ENCODE results near the gene TALDO1.
A peak's percentile ranks its signal among the peaks of the same experiment; 100 is the strongest.
"Not testable (repeated sequence)": the region's sequence is repeated elsewhere in the genome, so short reads cannot be mapped to it uniquely, and the experiment has no call there.

Gene TALDO1

GRCh38 chr11:737899-738298, 9.4 kb upstream of the TALDO1 start:
- Mint-ChIP-seq H3K27me3 (ENCODE audit: low read depth) (peaks cover 16% of the 10 kb centered on the region), H3K4me3 (peak overlapping the region; percentile 73), H3K27ac (peak overlapping the region; percentile 35), H3K4me1 (ENCODE audit: low read depth) (peaks cover 14% of the 10 kb centered on the region)
- H3K36me3 Mint-ChIP-seq (ENCODE audit: low read depth); DNase-seq (ENCODE audit: low spot score); H3K9me3 Mint-ChIP-seq: not testable (repeated sequence)

DNA sequence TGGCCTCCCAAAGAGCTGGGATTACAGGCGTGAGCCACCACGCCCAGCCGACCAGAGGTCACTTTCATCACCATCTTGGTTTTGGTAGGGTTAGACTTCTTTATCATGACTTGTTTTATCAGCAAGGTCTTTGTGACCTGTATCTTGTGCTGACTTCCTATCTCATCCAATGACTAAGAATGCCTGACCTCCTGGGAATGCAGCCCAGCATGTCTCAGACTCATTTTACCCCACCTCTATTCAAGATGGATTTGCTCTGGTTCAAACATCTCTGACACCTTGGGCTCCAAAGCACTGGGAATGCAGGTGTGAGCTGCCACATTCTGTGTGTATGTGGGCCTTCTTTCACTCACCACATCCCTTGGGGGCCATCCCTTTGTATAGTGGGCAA, 5.1 kb upstream of the TALDO1 start:
- peaks cover 14% of the 10 kb centered on the region for H3K4me1 Mint-ChIP-seq (ENCODE audit: low read depth)
- no peak for DNase-seq (ENCODE audit: low spot score)
- no peak overlapping the region for H3K27ac Mint-ChIP-seq
- H3K36me3 Mint-ChIP-seq (ENCODE audit: low read depth), result no peaks in the 10 kb centered on the region
- no peak overlapping the region for H3K4me3 Mint-ChIP-seq
- no peaks in the 10 kb centered on the region for H3K9me3 Mint-ChIP-seq
- H3K27me3 Mint-ChIP-seq (ENCODE audit: low read depth), result peaks cover 13% of the 10 kb centered on the region

DNA sequence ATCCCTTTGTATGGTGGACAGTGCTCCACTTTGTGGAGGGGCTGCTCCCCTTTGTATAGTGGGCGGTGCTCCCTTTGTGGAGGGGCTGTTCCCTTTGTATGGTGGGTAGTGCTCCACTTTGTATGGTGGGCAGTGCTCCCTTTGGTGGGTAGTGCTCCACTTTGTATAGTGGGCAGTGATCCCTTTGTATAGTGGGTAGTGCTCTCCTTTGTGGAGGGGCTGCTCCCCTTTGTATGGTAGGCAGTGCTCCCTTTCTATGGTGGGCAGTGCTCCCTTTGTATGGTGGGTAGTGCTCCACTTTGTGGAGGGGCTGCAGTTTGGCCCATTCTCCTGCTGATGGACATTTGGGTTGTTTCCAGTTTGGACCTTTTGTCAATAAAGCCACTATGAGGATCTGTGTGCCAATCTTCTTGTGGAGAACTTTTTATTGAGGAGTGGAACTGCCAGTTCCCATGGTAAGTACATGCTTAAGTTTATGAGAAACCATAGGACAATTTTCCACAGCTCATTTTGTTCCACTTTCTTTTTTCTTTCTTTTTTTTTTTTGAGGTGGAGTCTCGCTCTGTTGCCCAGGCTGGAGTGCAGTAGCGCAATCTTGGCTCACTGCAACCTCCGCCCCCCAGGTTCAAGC, 4.6 kb upstream of the TALDO1 start:
- no peak for DNase-seq (ENCODE audit: low spot score)
- no peaks in the 10 kb centered on the region for H3K36me3 Mint-ChIP-seq (ENCODE audit: low read depth)
- peaks cover 9% of the 10 kb centered on the region for H3K4me1 Mint-ChIP-seq (ENCODE audit: low read depth)

DNA sequence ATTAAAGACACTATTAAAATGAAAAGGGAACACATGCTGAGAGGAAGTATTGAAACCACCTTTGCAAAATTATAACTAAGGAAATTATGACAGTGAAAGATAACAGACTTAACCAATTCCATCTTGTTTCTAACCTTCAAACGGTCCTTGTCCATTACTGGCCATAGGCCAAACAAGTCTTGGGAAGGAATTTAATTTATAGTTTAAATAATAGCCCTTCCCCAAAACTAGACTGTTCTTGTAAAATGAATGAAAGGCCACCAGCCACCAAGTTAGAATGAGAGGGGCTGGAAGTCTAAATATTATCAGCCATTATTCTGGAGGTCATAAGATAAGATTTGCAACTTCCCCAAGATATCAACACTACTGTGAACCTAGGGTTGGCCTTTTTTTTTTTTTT, 1.8 kb upstream of the TALDO1 start:
- Mint-ChIP-seq H3K9me3 (no peaks in the 10 kb centered on the region), H3K27ac (no peak overlapping the region), H3K4me1 (ENCODE audit: low read depth) (peaks cover 17% of the 10 kb centered on the region), H3K4me3 (no peak overlapping the region), H3K36me3 (ENCODE audit: low read depth) (peaks cover 2% of the 10 kb centered on the region), H3K27me3 (ENCODE audit: low read depth) (no peaks in the 10 kb centered on the region)
- no peak for DNase-seq (ENCODE audit: low spot score)

More for the DNA sequence above, 4.6 kb upstream of the TALDO1 start:
- no peaks in the 10 kb centered on the region for H3K9me3 Mint-ChIP-seq
- peaks cover 13% of the 10 kb centered on the region for H3K27me3 Mint-ChIP-seq (ENCODE audit: low read depth)
- H3K27ac Mint-ChIP-seq, result no peak overlapping the region
- H3K4me3 Mint-ChIP-seq, result no peak overlapping the region

- Mint-ChIP-seq H3K36me3 (ENCODE audit: low read depth) (peaks cover 5% of the 10 kb centered on the region), H3K27ac (peak overlapping the region; percentile 84), H3K4me1 (ENCODE audit: low read depth) (peaks cover 17% of the 10 kb centered on the region), H3K9me3 (no peaks in the 10 kb centered on the region), H3K27me3 (ENCODE audit: low read depth) (no peaks in the 10 kb centered on the region), H3K4me3 (peak overlapping the region; percentile 92)
- DNase-seq (ENCODE audit: low spot score), result no peak
Measured at GRCh38 chr11:746289-747157, 741 bp upstream of the TALDO1 start.

DNA sequence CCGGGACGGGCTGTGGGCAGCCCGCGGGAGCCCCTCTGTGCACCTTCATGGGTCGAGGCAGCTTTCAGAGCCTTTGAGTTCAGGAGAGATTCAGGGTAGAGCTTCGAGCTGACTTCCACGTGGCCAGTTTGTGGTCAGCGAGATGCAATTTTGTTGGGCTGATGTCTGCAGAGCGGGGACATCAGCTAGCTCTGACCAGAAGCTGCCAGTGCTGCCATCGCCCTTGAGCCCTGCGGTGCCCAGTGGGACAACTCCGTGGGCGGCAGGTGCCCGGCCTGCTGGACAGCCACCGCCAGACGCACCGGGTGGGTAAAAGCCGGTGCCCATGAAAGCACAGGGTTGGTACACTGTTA, 719 bp downstream of the TALDO1 start:
- Mint-ChIP-seq H3K4me3 (peak overlapping the region; percentile 91), H3K27ac (peak overlapping the region; percentile 83), H3K9me3 (no peaks in the 10 kb centered on the region), H3K4me1 (ENCODE audit: low read depth) (peaks cover 20% of the 10 kb centered on the region), H3K27me3 (ENCODE audit: low read depth) (no peaks in the 10 kb centered on the region), H3K36me3 (ENCODE audit: low read depth) (peaks cover 5% of the 10 kb centered on the region)
- DNase-seq (ENCODE audit: low spot score), result no peak

DNA sequence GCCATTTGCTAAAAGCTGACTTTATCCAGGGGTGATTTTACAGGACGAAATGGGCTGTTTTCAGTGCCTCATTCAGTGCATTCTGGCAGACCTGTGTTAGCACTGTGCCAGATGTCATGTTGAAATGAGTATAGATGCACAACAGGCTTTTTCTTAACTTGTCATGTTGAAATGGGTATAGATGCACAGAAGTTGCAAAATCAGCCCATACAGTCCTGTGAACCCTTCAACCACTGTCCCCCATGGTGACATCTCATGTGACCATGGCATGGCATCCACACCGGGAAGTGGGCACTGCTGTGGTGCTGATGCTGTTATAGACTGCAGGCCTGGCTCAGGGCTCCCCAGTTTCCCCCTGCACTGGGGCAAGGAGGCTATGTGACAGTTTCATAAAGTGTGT, 2.5 kb downstream of the TALDO1 start:
- no peak for DNase-seq (ENCODE audit: low spot score)
- H3K27me3 Mint-ChIP-seq (ENCODE audit: low read depth), result no peaks in the 10 kb centered on the region
- H3K4me1 Mint-ChIP-seq (ENCODE audit: low read depth), result peaks cover 20% of the 10 kb centered on the region
- peaks cover 5% of the 10 kb centered on the region for H3K36me3 Mint-ChIP-seq (ENCODE audit: low read depth)
- no peaks in the 10 kb centered on the region for H3K9me3 Mint-ChIP-seq
- peak overlapping the region; percentile 60 for H3K27ac Mint-ChIP-seq
- peak overlapping the region; percentile 63 for H3K4me3 Mint-ChIP-seq

DNA sequence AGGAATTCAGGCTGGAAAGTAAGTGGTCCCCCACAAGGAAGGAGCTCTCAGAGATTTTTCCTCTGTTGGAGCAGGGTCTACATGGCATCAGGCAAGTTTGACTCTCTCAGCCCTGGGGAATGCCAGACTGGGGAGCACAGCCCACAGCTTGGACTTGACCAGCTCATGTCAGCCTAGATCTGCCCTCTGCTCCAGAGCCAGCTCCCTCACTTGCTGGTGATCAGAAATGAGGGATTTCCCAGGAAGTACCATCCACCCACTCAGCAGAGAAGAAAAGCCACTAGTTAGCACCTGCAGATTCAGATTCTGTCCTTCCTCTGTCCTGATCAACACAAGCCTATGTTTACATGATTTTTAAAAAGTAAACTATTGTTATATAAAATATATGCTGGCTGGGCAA, 13.0 kb downstream of the TALDO1 start:
- Mint-ChIP-seq H3K27me3 (ENCODE audit: low read depth) (no peaks in the 10 kb centered on the region), H3K4me1 (ENCODE audit: low read depth) (peaks cover 3% of the 10 kb centered on the region), H3K27ac (no peak overlapping the region), H3K9me3 (no peaks in the 10 kb centered on the region), H3K36me3 (ENCODE audit: low read depth) (peaks cover 37% of the 10 kb centered on the region), H3K4me3 (no peak overlapping the region)
- DNase-seq (ENCODE audit: low spot score), result no peak

DNA sequence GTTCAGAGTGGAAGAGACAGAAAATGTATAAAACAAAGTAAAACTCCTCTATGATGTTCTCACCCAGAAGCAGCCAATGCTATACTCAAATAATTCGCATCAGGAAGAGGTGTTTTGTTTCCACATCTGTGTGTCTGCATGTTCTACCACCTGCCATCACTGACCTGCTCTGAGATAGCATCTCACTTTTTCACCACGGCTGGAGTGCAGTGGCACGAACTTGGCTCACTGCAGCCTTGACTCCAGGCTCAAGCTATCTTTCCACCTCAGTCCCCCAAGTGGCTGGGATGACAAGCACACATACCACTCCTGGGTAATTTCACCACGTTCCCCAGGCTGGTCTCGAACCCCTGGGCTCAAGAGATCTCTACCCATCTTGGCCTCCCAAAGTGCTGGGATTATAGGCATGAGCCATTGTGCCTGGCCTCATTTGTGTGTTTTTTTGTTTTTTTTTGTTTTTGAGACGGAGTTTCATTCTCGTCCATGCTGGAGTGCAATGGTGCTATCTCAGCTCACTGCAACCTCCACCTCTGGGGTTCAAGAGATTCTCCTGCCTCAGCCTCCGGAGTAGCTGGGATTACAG, 14.4 kb downstream of the TALDO1 start:
- no peaks in the 10 kb centered on the region for H3K27me3 Mint-ChIP-seq (ENCODE audit: low read depth)
- no peak overlapping the region for H3K27ac Mint-ChIP-seq
- H3K4me3 Mint-ChIP-seq, result no peak overlapping the region
- no peaks in the 10 kb centered on the region for H3K9me3 Mint-ChIP-seq
- H3K36me3 Mint-ChIP-seq (ENCODE audit: low read depth), result peaks cover 43% of the 10 kb centered on the region
- DNase-seq (ENCODE audit: low spot score), result no peak
- peaks cover 3% of the 10 kb centered on the region for H3K4me1 Mint-ChIP-seq (ENCODE audit: low read depth)

DNA sequence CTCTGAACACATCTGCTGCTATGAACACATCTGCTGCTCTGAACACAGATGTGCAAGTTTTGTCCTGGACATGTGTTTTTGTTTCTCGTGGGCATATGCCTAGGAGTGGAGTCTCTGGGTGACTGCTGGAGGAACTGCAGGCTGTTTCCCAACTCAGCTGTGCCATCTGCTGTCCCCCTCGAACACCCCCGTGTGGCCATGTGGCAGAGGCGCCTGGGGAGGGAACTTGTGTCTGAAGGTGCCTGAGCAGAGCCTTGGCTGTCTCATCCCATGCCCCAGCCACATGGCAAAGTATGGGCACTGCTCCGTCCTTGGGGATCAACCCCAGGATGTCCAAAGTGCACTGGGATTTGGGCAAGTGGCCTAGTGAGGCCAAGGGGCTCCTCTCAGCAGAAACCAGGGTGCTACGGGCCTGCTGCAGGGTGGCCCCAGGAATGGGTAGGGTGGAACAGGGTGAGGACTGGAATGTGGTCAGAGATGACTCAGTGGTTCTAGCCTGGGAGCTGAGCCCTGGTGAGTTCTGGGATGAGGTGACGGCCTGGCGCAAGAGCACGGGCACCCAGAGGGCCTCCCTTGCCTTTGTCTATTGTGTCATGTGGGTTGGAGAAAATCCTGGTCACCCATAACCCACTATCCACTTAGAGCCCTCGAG, 15.3 kb downstream of the TALDO1 start:
- Mint-ChIP-seq H3K27ac (no peak overlapping the region), H3K4me1 (ENCODE audit: low read depth) (peaks cover 3% of the 10 kb centered on the region), H3K36me3 (ENCODE audit: low read depth) (peaks cover 40% of the 10 kb centered on the region), H3K9me3 (no peaks in the 10 kb centered on the region), H3K4me3 (no peak overlapping the region), H3K27me3 (ENCODE audit: low read depth) (no peaks in the 10 kb centered on the region)
- DNase-seq (ENCODE audit: low spot score), result no peak

DNA sequence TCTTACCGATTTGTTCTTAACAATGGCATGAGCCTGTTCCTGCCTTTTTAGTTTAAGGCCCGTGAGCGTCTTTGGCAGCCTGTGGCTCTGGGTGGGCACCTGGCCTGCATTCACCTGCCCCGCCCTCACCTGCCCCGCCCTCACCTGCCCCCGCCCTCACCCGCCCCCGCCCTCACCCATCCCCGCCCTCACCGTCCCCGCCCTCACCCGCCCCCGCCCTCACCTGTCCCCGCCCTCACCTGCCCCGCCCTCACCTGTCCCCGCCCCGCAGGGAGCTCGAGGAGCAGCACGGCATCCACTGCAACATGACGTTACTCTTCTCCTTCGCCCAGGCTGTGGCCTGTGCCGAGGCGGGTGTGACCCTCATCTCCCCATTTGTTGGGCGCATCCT, 15.8 kb downstream of the TALDO1 start:
- H3K27ac Mint-ChIP-seq, result peak overlapping the region; percentile 26
- peaks cover 38% of the 10 kb centered on the region for H3K36me3 Mint-ChIP-seq (ENCODE audit: low read depth)
- no peaks in the 10 kb centered on the region for H3K9me3 Mint-ChIP-seq
- DNase-seq (ENCODE audit: low spot score), result no peak
- peaks cover 3% of the 10 kb centered on the region for H3K4me1 Mint-ChIP-seq (ENCODE audit: low read depth)
- H3K27me3 Mint-ChIP-seq (ENCODE audit: low read depth), result no peaks in the 10 kb centered on the region
- no peak overlapping the region for H3K4me3 Mint-ChIP-seq

DNA sequence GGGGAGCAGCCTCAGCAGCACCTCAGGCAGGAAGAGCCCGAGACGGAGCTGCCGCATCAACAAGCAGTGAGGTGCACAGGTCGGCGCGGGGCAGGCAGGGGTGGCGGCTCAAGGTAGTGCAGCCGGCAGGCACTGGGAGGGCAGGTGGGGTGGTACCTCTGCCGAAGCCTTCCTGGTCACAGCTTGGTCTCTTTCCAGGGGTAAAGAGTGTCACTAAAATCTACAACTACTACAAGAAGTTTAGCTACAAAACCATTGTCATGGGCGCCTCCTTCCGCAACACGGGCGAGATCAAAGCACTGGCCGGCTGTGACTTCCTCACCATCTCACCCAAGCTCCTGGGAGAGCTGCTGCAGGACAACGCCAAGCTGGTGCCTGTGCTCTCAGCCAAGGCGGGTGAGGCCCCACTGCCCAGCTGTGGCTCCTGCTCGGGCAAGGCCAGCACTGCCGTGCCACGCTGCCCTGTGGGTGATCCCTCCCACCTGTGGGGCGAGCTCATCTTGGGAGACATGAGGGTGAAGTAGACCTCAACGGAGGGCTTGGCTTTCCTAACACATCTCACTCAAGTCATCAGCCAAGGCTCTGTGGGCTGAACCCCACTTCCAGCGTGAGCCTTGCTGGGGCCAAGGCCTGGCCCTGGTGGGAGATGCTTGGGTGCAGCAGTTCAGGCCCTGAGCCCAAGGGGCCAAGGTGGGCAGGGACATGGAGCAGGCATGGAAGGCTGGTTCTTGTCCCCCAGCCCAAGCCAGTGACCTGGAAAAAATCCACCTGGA, 16.5 kb downstream of the TALDO1 start:
- H3K9me3 Mint-ChIP-seq, result no peaks in the 10 kb centered on the region
- H3K27ac Mint-ChIP-seq, result peak overlapping the region; percentile 26
- peaks cover 3% of the 10 kb centered on the region for H3K4me1 Mint-ChIP-seq (ENCODE audit: low read depth)
- H3K4me3 Mint-ChIP-seq, result no peak overlapping the region
- no peak for DNase-seq (ENCODE audit: low spot score)
- no peaks in the 10 kb centered on the region for H3K27me3 Mint-ChIP-seq (ENCODE audit: low read depth)
- H3K36me3 Mint-ChIP-seq (ENCODE audit: low read depth), result peaks cover 36% of the 10 kb centered on the region

GRCh38 chr11:764322-765024, 17.2 kb downstream of the TALDO1 start:
- no peak overlapping the region for H3K27ac Mint-ChIP-seq
- peaks cover 36% of the 10 kb centered on the region for H3K36me3 Mint-ChIP-seq (ENCODE audit: low read depth)
- DNase-seq (ENCODE audit: low spot score), result no peak
- H3K4me1 Mint-ChIP-seq (ENCODE audit: low read depth), result peaks cover 3% of the 10 kb centered on the region
- H3K4me3 Mint-ChIP-seq, result no peak overlapping the region
- H3K27me3 Mint-ChIP-seq (ENCODE audit: low read depth), result no peaks in the 10 kb centered on the region
- H3K9me3 Mint-ChIP-seq, result no peaks in the 10 kb centered on the region
